DMS 273 (cell line): ENCODE data around the gene ATE1.

Experiments
- DNase-seq: peaks from one replicate; lab custom pipeline; 2025; ENCODE audit not compliant: unreplicated experiment; lab: John Stamatoyannopoulos, UW

ATE1 gene

DNA sequence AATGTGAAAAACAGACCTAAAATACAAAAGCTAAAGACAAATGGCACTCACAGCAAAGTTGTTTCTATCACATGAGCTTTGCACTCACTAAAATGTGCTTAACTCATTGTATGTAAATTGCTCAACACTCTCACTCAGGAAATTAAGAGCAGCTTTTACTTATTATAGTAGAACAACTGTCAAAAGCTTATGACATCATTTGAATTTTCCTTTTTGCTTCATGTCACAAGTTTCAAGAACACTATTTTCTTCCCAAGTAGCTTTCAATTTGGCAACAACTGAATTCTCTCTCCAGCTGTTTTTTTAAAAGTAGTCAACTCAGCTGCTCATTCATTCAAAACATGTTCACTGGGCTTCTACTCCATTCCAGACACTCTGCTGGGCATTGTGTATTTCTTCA lies 46.9 kb downstream of the ATE1 start:
- no peak for DNase-seq

DNA sequence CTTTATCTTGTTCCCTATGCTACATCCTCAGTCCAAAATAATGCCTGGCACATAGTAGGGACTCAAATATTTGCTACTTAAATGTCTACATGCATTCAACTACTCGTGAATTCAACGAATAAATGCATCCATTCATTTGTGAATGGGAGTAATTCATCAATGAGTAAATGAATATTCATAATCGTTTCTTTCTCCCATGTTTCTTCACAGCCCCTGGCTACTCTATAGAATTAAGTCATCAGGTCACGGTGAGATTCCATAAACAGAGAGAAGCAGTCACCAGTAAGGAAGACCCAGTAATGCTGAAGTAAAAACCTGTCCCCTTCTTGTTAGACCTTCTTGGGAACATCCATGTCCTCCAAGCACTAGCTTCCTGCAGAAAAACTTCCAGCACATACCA lies 48.4 kb downstream of the ATE1 start:
- DNase-seq, result no peak

GRCh38 chr10:121873236-121873635 lies 54.6 kb downstream of the ATE1 start:
- DNase-seq, result no peak

- no peak for DNase-seq
These were observed 57.4 kb downstream of the ATE1 start for GRCh38 chr10:121870413-121870812.

- no peak for DNase-seq
These were observed 62.3 kb downstream of the ATE1 start for GRCh38 chr10:121865554-121865953.

- no peak for DNase-seq
These were observed 63.2 kb downstream of the ATE1 start for GRCh38 chr10:121864653-121865052.

- DNase-seq, result no peak
These were observed 63.7 kb downstream of the ATE1 start for GRCh38 chr10:121864168-121864567.

- DNase-seq, result peak; percentile 45
These were observed 65.2 kb downstream of the ATE1 start for GRCh38 chr10:121862649-121863048.

DNA sequence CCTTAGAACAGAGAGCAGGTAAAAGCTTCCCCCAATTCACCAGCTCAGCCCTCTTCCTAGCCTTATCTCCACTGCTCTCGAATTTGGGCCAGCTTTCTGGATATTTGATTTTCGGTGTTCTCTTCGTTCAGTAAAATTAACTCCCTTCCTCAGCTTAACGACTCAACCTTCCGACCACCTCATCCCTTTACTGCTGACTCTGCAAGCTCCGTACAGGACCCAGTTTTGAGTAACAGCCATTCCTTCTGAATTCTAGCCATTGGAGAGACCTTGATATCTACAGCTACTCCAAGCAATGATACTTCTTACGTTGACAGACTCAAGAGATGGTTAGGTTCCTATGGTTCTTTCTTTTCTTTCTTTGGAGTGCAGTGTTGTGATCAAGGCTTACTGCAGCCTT lies 65.8 kb downstream of the ATE1 start:
- no peak for DNase-seq

GRCh38 chr10:121860810-121861209 lies 67.0 kb downstream of the ATE1 start:
- no peak for DNase-seq

DNA sequence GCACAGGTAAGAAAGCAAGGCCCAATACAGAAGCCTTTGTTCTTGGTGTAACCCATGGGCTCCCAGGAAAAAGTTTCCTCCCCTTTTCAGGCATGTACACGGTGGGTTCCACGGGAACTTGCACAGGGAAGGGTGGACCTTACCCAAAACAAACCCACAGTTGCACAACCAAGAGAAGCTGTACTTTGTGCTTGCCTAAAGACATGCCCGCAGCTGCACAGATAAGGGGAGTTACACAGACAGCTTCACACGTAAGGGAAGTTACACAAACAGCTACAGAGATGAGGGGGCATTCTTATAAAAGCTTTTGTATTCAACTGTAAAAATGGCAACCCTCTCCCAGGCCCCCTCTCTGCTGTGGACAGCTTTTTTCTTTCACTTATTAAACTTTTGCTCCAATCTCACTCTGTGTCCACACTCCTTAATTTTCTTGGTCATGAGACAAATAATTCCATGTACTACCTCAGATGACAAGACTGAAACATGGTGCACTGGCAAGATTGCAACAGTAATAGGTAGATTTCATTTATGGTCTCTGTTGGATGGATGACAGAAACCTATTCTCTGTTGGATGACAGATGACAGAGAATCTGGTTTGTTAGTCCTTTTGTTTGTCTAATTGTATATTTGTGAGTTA lies 72.9 kb downstream of the ATE1 start:
- peak; percentile 1 for DNase-seq

- DNase-seq, result no peak
These were observed 73.9 kb downstream of the ATE1 start for GRCh38 chr10:121853950-121854349.

DNA sequence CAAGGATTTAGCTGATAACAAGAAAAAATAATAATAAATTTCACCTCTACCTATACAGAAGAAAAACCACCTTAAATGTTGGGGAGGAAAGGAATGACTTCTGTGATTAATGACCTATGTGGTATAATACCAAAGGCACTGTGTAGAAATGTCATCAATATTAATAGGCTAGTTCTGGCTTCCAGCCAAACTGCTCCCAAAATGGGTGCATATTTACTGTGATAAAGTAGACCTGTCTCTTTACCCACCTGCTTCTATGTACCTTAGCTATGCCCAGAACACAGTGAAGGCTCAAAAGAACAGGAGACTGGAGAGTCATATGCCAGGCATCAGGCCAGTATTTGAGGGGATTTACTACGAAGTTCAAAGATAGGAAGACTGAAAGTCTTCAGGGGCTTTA lies 76.0 kb downstream of the ATE1 start:
- peak; percentile 5 for DNase-seq

DNA sequence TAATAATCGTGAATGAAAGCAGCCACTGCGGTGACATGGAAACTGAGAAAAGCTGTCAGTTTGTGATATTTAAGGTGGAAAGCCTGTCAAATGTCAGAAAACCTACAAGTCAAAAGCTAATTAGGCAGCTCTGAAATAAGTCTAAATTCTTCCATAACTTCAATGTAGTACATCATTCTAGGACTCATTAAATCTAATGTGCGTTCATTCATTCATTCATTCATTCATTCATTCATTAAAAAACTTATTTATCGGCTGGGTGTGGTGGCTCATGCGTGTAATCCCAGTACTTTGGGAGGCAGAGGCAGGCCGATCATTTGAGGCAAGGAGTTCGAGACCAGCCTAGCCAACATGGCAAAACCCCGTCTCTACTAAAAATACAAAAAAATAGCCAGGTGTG lies 79.7 kb downstream of the ATE1 start:
- DNase-seq, result no peak

- DNase-seq, result no peak
These were observed 81.3 kb downstream of the ATE1 start for GRCh38 chr10:121846555-121846954.

GRCh38 chr10:121845044-121845784 lies 82.6 kb downstream of the ATE1 start:
- DNase-seq, result no peak

DNA sequence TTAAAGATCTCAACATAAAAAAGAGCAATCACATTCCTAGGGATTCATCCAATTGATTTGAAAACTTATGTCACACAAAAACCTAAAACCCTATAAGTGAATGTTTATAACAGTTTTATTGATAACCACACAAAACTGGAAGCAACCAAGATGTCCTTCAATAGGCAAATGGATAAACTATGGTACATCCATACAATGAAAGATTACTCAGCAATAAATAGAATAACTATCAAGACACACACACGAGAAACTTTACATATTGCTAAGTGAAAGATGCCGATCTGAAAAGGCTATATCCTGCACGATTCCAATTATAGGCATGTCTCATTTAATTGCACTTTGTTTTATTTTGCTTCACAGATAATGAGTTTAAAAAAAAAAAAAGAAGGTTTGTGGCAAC lies 83.3 kb downstream of the ATE1 start:
- no peak for DNase-seq

DNA sequence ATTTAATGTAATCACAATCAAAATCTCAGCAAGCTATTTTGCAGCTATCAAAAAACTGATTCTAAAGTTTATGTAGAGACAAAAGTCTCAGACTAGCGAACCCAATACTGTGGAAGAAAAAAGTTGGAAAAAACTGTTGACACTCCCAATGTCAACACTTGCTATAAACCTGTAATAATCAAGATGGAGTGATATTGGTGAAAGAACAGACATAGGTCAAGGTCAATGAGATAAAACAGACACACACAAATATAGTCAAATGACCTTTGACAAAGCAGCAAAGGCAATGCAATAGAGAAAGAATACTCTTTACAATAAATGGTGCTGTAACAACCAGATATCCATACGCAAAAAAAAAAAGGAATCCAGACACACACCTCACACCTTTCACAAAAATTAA lies 84.5 kb downstream of the ATE1 start:
- DNase-seq, result no peak

- no peak for DNase-seq
These were observed 86.0 kb downstream of the ATE1 start for GRCh38 chr10:121841862-121842261.

- DNase-seq, result no peak
These were observed 88.9 kb downstream of the ATE1 start for GRCh38 chr10:121838931-121839330.

DNA sequence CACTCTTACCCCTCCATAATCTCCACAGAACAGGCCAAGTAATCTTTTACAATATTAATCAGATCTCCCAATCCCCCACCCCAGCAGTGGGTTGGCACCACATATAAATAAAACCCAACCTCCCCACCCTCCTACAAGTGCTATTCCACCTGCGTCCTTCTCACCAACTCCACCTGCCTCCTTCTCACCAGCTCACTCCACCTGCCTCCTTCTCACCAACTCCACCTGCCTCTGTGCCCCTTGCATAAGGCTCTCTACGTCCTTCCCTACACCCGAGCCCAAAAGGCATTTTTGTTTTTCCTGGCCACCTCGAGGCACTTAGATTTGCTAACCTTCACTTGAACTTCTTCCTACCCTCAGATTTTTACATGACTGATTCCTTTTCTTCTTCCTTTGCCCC lies 89.7 kb downstream of the ATE1 start:
- no peak for DNase-seq

DNA sequence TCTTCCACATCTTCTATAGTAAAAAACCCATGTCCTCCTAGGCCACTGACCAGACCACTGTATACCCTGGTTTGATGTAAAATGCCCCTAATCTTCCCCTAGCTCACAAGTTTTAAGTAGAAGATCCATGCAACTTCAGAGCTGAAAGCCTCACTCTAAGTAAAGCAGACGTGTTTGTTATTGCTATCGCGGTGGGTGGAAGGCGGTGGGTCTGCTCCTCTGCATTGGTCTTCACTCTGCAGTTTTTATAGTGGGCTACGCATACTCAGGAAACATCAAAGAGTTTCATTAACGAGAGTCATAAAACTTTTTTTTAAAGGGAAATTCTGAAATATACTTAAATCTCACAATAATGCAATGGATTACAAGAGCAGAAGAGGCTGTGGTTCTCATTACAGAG lies 91.7 kb downstream of the ATE1 start:
- no peak for DNase-seq

DNA sequence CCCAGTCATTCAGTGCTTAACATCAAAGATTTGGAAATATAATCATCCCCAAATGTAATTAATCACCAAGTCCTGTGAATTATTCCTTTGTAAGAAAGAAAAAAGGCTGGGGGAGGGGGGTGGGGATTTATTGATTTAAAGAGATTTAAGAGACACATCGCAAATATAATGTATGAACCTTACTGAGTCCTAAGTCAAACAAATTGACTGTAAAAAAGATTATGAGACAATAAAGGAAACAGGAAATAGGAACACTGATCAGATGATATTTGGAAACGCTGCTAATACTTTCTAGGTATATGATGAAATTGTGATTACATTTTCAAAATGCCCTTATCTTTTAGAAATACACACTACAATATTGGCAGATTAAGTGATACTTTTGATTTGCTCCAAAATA lies 92.5 kb downstream of the ATE1 start:
- no peak for DNase-seq
